ENCODE measurements around the gene TRIP6.

TRIP6 gene

GRCh38 chr7:100867040-100867775, at the start of gene TRIP6:
Gene TRIP6, plus strand, starts transcription at chr7:100867387. Its CDS starts 111 bp downstream, at chr7:100867498.
- ATAC-seq (ENCODE audit: low read depth) (peak; percentile 56), DNase-seq (ENCODE audit: low spot score in 2 of 2) (no peak)
- Mint-ChIP-seq H3K4me1 (peaks cover 8% of the 10 kb centered on the region), H3K27ac (peak within 1 kb of the TSS; percentile 88), H3K36me3 (peaks cover 15% of the 10 kb centered on the region), H3K9me3 (no peaks in the 10 kb centered on the region), H3K27me3 (no peaks in the 10 kb centered on the region), H3K4me3 (peak within 1 kb of the TSS; percentile 90)

DNA sequence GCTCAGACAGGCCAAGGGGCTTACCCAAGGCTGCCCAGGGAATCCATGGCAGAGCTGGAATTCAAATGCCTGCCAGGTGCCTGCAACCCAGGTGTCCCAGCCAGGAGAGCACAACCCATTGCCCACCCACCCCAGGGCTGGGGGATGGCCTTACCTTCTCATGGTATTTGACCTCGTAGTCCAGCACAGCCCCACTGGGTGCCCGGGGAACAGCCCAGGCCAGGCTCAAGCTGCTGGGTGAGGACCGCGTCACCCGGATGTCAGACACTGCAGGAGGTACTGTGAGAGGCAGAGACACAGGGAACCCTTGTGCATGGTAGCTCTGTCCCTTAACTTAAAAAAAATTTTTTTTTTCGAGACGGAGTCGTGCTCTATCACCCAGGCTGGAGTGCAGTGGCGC, 48.8 kb upstream of the TRIP6 start:
- H3K27me3 Mint-ChIP-seq = peaks cover 4% of the 10 kb centered on the region
- H3K27ac Mint-ChIP-seq = no peak overlapping the region
- no peak for ATAC-seq (ENCODE audit: low read depth)
- no peak overlapping the region for H3K4me3 Mint-ChIP-seq
- DNase-seq (ENCODE audit: low spot score in 2 of 2) = no peak
- H3K4me1 Mint-ChIP-seq = no peaks in the 10 kb centered on the region
- H3K9me3 Mint-ChIP-seq = no peaks in the 10 kb centered on the region
- peaks cover 2% of the 10 kb centered on the region for H3K36me3 Mint-ChIP-seq

- Mint-ChIP-seq H3K36me3 (peaks cover 2% of the 10 kb centered on the region), H3K4me1 (no peaks in the 10 kb centered on the region), H3K4me3 (no peak overlapping the region), H3K27me3 (peaks cover 4% of the 10 kb centered on the region), H3K9me3 (no peaks in the 10 kb centered on the region), H3K27ac (no peak overlapping the region)
- ATAC-seq (ENCODE audit: low read depth) = no peak
- no peak for DNase-seq (ENCODE audit: low spot score in 2 of 2)
Measured at GRCh38 chr7:100818825-100819224, 48.4 kb upstream of the TRIP6 start.

GRCh38 chr7:100819586-100819985, 47.6 kb upstream of the TRIP6 start:
- DNase-seq (ENCODE audit: low spot score in 2 of 2) = no peak
- H3K4me1 Mint-ChIP-seq = no peaks in the 10 kb centered on the region
- H3K9me3 Mint-ChIP-seq = no peaks in the 10 kb centered on the region
- H3K36me3 Mint-ChIP-seq = peaks cover 2% of the 10 kb centered on the region
- no peak overlapping the region for H3K27ac Mint-ChIP-seq
- H3K4me3 Mint-ChIP-seq = no peak overlapping the region
- no peak for ATAC-seq (ENCODE audit: low read depth)
- peaks cover 6% of the 10 kb centered on the region for H3K27me3 Mint-ChIP-seq

- no peak overlapping the region for H3K27ac Mint-ChIP-seq
- H3K4me3 Mint-ChIP-seq = no peak overlapping the region
- H3K9me3 Mint-ChIP-seq = no peaks in the 10 kb centered on the region
- DNase-seq (ENCODE audit: low spot score in 2 of 2) = no peak
- H3K27me3 Mint-ChIP-seq = peaks cover 24% of the 10 kb centered on the region
- peaks cover 12% of the 10 kb centered on the region for H3K4me1 Mint-ChIP-seq
- ATAC-seq (ENCODE audit: low read depth) = no peak
- peaks cover 2% of the 10 kb centered on the region for H3K36me3 Mint-ChIP-seq
Measured at GRCh38 chr7:100822236-100823139, 44.7 kb upstream of the TRIP6 start.

- no peak overlapping the region for H3K27ac Mint-ChIP-seq
- H3K27me3 Mint-ChIP-seq = peaks cover 29% of the 10 kb centered on the region
- peaks cover 17% of the 10 kb centered on the region for H3K4me1 Mint-ChIP-seq
Measured at GRCh38 chr7:100823140-100823525, 44.1 kb upstream of the TRIP6 start.

GRCh38 chr7:100823534-100823933, 43.7 kb upstream of the TRIP6 start:
- Mint-ChIP-seq H3K27me3 (peaks cover 29% of the 10 kb centered on the region), H3K27ac (no peak overlapping the region), H3K4me1 (peaks cover 17% of the 10 kb centered on the region), H3K9me3 (no peaks in the 10 kb centered on the region), H3K36me3 (peaks cover 2% of the 10 kb centered on the region), H3K4me3 (no peak overlapping the region)
- ATAC-seq (ENCODE audit: low read depth) (no peak), DNase-seq (ENCODE audit: low spot score in 2 of 2) (no peak)

More at GRCh38 chr7:100823140-100823525, 44.1 kb upstream of the TRIP6 start:
- DNase-seq (ENCODE audit: low spot score in 2 of 2) = no peak
- peaks cover 2% of the 10 kb centered on the region for H3K36me3 Mint-ChIP-seq
- no peaks in the 10 kb centered on the region for H3K9me3 Mint-ChIP-seq
- ATAC-seq (ENCODE audit: low read depth) = no peak
- H3K4me3 Mint-ChIP-seq = no peak overlapping the region

- peaks cover 20% of the 10 kb centered on the region for H3K4me1 Mint-ChIP-seq
- H3K4me3 Mint-ChIP-seq = no peak overlapping the region
- H3K27me3 Mint-ChIP-seq = peaks cover 32% of the 10 kb centered on the region
- peaks cover 2% of the 10 kb centered on the region for H3K36me3 Mint-ChIP-seq
- ATAC-seq (ENCODE audit: low read depth) = no peak
- no peak overlapping the region for H3K27ac Mint-ChIP-seq
- DNase-seq (ENCODE audit: low spot score in 2 of 2) = no peak
- no peaks in the 10 kb centered on the region for H3K9me3 Mint-ChIP-seq
Measured at GRCh38 chr7:100824499-100825214, 42.5 kb upstream of the TRIP6 start.

GRCh38 chr7:100825215-100825671, 41.9 kb upstream of the TRIP6 start:
- Mint-ChIP-seq H3K4me3 (no peak overlapping the region), H3K27me3 (peaks cover 32% of the 10 kb centered on the region), H3K36me3 (peaks cover 2% of the 10 kb centered on the region), H3K9me3 (no peaks in the 10 kb centered on the region), H3K4me1 (peaks cover 20% of the 10 kb centered on the region), H3K27ac (no peak overlapping the region)
- no peak for ATAC-seq (ENCODE audit: low read depth)
- no peak for DNase-seq (ENCODE audit: low spot score in 2 of 2)

- ATAC-seq (ENCODE audit: low read depth) = peak; percentile 31
- Mint-ChIP-seq H3K4me3 (peak overlapping the region; percentile 73), H3K9me3 (no peaks in the 10 kb centered on the region), H3K27ac (no peak overlapping the region), H3K4me1 (peaks cover 20% of the 10 kb centered on the region), H3K27me3 (peaks cover 32% of the 10 kb centered on the region), H3K36me3 (peaks cover 2% of the 10 kb centered on the region)
- DNase-seq (ENCODE audit: low spot score in 2 of 2) = no peak
Measured at GRCh38 chr7:100825751-100826513, 41.3 kb upstream of the TRIP6 start.

DNA sequence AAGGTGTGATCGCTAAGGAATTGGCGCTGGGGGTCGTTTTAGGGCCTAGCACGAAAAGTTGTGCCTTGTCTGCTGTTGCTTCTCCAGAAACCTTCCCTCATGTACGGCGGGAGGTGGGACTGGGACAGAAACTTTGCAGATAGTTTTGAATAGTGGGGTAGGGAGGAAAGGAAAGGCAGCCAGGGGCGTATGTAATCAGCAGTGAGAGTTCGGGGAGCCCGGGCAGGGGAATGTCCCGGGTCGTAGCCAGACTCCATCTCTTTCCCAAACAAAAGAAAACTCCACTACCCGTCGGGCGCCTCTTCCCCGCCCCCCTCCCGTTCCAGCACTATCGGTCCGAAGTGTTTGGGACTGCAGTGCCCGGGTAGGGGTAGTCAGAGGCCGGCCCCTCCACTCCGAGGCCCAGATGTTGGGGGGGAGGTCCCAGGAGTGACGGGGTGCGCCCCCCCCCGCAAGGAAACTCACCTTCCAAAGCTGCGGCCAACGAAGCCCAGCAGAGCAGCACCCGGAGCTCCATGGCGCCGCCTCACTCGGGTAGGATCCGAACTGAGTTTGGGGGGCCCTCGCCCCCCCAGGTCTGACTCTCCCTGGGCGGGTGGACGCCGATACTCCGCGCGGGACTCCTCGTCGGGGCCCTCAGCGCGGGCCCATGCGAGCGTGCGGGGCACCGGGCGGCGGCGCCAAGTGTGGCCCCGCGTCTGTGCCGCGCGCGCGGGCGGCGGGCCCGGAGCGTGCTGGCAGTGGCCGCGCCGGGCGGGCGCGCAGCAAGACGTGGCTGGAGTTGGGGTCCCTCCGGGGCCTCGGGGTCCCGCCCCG, 40.5 kb upstream of the TRIP6 start:
- H3K27me3 Mint-ChIP-seq = peaks cover 32% of the 10 kb centered on the region
- peak; percentile 53 for ATAC-seq (ENCODE audit: low read depth)

DNA sequence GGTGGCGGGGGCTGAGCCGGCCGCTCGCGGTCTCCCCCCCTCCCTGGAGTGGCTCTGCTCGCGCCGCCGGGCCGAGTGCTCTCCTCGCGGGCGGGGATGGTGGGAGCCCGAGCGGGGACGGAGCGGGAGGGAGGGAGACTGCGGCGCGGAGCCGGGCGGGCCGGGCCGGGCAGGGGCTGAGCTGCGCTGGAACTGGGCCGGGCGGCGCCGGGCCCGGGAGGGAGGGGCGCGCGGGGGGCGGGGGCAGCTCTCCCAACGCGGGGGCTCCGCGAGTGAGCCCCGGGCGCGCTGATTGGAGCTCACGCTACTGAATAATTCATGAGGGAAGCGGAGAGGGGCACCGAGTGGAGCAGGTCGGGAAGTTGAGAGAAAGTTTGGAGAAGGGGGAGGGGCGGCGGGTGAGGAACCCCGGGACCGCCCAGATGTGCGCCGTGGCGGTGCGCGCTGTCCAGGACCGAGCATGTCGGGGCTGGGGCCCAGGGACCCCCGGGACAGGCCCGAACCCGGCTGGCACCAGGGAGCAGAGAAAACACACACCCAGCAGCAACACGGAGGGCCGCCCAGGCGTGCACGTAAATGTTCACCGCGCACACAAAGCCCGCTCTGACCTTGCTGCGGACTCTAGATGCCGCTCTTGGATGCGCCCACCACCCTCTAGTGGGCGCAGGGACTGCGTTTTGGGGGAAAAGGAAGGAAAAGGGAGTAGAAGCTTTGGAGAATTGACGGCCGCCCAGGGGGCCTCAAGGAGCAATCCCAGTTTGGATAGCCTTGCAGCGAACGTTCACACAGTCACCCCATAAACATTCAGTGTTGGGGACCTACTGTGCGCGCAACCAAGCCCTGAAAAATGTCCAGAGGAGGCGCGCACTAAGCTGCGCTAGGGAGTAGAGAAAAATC, 39.6 kb upstream of the TRIP6 start, which contains the start of gene EPHB4:
EPHB4 (minus strand) TSS at position 194 of the 897 bp plus-strand sequence. CDS start 493 bp downstream, outside the sequence.
- H3K9me3 Mint-ChIP-seq = no peaks in the 10 kb centered on the region
- H3K27ac Mint-ChIP-seq = no peak within 1 kb of the TSS
- peak; percentile 50 for ATAC-seq (ENCODE audit: low read depth)
- peak within 1 kb of the TSS; percentile 73 for H3K4me3 Mint-ChIP-seq
- H3K4me1 Mint-ChIP-seq = peaks cover 20% of the 10 kb centered on the region
- no peak for DNase-seq (ENCODE audit: low spot score in 2 of 2)
- peaks cover 31% of the 10 kb centered on the region for H3K27me3 Mint-ChIP-seq
- peaks cover 2% of the 10 kb centered on the region for H3K36me3 Mint-ChIP-seq

More for the DNA sequence above, 40.5 kb upstream of the TRIP6 start:
- no peak overlapping the region for H3K27ac Mint-ChIP-seq
- H3K4me1 Mint-ChIP-seq = peaks cover 20% of the 10 kb centered on the region
- H3K36me3 Mint-ChIP-seq = peaks cover 2% of the 10 kb centered on the region
- H3K4me3 Mint-ChIP-seq = peak overlapping the region; percentile 73
- H3K9me3 Mint-ChIP-seq = no peaks in the 10 kb centered on the region
- no peak for DNase-seq (ENCODE audit: low spot score in 2 of 2)
